GM03348 (cell line): ENCODE measurements around the gene PFN1.
"Not testable (repeated sequence)": the region's sequence is repeated elsewhere in the genome, so short reads cannot be mapped to it uniquely, and the experiment has no call there.

Source experiments
- DNase-seq: peaks from one replicate; pipeline ENCODE4 v3.0.0; 2012; ENCODE audit warnings: low spot score

PFN1 gene

GRCh38 chr17:4921320-4921719, 27.0 kb downstream of the PFN1 start:
- DNase-seq = no peak

DNA sequence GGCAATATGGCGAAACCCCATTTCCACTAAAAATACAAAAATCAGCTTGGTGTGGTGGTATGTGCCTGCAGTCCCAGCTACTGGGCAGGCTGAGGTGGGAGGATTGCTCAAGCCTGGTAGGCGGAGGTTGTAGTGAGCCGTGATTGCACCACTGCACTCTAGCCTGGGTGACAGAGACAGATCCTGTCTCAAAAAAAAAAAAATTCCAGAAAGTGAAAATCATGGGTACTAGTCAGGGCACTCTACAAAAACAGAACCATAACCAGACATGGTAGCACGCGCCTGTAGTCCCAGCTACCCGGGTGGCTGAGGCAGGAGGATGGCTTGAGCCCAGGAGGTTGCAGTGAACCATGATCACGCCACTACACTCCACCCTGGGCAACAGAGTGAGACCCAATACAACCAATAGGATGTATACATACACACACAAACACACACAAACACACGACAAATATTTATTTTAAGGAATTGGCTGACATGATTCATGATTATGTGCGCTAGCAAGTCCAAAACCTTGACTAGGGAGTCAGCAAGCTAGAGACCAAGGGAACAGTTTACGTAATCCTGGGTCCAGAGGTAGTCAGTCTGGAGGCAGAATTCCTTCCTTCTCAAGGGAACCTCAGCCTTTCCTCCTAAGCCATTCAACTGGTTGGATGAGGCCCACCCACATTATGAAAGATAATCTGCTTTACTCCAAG, 27.8 kb downstream of the PFN1 start:
- DNase-seq = no peak

GRCh38 chr17:4919511-4920047, 28.8 kb downstream of the PFN1 start:
- no peak for DNase-seq

GRCh38 chr17:4914551-4914950, 33.8 kb downstream of the PFN1 start:
- not testable (repeated sequence) for DNase-seq

DNA sequence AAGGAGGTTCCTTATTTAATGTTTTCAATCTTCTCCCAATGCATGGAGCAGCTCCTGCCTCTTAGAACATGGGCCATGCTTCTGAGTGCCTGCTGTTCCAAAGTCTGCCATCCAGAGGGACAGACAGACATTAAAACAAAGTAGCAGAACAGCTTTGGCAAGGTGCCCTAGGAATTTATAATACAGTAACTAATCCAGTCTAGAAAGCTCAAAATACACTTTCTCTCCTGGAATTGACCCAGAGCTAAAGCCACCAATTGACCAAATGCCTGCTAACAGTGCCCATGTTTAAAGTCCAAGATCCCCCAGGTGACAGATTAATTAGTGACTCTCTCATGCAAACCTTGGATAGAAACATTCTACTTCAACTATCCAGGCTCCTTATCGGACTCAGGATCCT, 34.3 kb downstream of the PFN1 start:
- no peak for DNase-seq

GRCh38 chr17:4908711-4909496, 39.4 kb downstream of the PFN1 start:
- peak; percentile 95 for DNase-seq

DNA sequence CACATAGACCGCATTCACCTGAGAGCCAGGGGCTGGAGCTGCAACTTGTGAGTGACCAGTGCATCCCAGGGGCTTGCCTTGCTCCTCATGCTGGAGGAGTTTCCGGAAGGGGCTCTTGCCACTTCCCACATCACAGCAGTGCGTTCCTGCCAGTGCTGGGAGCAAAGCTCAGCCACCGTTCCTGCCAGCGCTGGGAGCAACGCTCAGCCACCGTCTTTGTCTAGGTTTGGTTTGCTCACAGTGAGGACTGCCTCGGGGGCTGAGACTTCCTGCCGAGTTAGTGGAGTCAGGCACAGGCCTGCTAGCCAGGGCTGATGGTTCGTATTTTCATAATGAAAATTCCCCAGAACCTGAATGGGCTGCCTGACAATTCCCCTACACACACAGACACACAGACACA, 40.0 kb downstream of the PFN1 start:
- no peak for DNase-seq

- DNase-seq = not testable (repeated sequence)
Observed at GRCh38 chr17:4906642-4907041, 41.7 kb downstream of the PFN1 start.

- peak; percentile 71 for DNase-seq
Observed at GRCh38 chr17:4903051-4903818, 45.1 kb downstream of the PFN1 start, which contains the start of gene CHRNE. CHRNE (minus strand) TSS chr17:4903098; CDS start chr17:4903063, 35 bp downstream.

DNA sequence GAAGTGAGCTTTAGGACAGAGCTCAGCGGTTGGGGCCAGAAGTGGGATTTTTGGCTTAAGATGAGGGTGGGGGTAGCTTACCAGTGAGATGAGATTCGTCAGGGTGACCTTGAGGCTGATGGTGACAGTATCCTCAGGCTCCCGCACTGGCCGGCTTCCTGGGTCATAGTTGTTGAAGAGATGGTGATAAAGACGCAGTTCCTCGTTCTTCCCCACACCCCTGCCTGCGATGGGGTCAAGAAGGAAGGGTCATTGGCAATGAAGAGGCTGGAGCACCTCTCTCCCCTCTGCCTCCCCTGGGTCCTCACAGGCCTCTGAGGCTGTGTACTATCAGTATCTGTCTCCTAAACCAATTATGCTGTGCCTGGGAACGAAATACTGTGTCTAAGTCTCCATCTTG, 45.8 kb downstream of the PFN1 start:
- DNase-seq = no peak

DNA sequence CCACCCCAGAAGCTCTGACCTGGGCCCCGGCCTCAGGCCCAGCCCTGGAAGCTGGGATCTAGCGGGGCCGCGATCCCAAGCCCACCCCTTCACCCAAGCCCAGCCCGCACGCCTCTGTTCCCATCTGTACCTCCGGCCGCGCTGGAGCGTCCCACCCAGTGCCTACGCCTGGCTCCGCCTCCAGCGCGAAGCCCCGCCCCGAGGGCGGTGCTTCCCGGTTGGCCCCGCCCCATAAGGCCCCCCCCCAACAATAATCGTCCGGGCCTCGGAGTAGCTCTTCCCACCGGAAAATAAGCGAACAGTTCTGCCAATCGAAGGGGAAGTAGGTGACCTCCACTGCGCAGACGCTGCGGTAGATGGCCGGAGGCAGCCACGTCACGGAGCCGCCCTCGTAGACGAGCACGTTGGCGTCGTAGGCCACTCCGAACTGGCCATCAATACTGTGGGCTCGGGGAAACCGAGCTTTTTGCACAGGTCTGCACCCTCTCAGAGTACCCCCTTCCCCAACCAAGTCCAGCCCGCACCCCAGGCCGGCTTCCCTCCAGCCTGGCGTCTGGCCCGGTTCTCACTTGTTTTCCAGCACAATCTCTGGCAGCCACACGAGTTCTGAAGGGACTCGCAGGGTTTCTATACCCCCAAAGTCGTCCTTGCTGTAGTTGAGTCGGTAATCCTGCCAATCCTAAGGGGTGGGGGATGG, 46.5 kb downstream of the PFN1 start:
- no peak for DNase-seq

DNA sequence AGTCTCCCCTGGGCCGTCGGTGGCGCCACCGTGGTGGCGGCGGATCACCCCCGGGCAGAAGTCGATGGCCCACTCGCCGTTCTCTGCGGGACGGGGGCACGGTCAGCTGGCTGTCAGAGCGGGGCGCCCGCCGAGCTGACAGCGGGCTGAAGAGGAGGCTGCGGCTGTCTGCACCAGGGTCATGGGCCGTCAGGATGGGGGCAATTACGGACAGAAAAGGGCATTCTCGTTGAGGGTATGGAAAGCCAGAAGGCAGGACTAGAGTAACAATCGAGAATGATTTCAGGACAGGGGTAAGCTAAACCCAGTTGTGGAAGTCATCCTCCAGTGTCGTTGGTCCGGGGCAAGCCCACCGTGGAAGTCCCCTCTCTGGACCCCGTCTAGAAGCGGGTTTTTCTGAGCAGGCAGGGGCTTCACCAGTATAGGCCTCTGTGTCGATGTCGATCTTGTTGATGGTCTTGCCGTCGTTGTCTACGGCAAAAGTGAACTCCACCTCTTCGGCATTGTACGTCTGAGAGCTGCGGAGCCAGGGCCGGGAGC, 47.2 kb downstream of the PFN1 start:
- DNase-seq = no peak

DNA sequence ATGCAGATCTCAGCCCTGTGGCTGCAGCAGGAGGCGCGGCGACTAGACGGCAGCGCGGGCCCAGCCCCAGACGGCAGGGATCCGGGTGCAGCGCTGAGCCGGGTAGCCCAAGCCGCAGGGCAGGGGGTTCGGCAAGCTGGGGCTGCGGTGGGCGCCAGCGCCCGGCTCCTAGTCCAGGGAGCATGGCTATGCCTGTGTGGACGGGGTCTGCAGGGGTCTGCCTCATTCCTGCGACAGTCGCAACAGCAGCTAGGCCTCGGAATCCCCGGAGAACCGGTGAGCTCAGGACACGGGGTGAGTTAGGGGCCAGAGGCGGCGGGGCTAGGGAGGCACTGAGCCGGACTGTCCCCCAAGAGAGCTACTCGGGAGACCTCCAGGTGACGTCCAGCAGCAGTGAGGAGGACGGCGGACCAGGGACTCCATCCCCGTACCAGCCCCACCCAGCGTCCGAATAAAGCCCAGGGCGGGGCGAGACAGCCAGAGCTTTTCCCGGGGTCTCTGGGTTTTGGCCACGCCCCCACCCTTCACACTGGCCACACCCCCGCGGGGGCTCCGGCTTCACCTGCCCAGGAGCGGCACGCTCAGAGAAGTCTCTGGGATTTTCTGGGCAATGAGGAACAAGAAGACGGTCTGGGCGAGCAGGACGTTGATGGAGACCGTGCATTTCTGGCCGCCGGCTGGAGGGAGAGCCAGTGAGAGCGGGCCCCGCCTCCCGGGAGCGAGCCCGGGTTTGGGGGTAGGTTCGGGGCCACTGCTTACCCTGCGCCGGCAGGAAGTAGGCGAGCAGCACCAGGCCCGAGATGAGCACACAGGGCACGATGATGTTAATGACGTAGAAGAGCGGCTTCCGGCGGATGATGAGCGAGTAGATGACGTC, 47.9 kb downstream of the PFN1 start:
- no peak for DNase-seq

DNA sequence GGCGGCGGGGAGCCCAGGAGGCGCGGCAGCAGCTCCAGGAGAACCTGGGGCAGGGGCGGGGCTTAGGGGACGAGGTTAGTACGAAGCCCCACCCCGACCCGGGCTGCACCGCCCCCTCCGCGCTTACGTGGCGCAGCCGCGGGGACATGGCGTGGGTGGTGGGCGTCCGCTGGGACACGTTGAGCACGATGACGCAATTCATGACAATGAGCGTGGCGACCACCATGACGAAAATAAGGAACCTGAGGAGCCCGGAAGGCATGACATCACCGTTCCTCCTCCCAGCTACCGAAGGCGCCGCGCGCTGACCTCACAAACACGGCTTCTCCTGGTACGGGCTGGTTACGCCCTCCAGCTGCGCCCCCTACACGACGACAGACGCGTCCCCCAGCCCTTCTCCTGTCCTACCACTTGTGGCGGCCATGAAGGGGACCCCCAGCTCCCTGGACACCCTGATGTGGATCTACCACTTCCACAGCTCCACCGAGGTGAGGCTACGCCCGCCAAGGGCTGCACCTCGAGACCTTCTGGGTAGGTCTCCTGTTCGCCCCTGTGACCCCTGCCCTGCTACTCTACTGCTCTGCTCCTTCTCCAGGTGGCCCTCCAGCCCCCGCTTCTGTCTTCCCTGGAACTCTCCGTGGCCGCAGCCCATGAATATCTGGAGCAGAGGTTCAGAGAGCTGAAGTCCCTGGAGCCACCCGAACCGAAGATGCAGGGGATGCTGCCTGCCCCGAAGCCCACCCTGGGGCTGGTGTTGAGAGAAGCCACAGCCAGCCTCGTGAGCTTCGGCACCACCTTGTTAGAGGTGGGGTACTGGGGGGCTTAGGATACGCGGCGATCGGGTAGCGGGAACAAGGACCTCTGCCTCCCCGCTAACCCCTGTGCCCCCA, 48.7 kb downstream of the PFN1 start, which contains the start of gene C17orf107:
C17orf107 (plus strand) TSS at position 196 of the 890 bp plus-strand sequence; CDS start at position 423, 227 bp downstream.
- peak; percentile 94 for DNase-seq

DNA sequence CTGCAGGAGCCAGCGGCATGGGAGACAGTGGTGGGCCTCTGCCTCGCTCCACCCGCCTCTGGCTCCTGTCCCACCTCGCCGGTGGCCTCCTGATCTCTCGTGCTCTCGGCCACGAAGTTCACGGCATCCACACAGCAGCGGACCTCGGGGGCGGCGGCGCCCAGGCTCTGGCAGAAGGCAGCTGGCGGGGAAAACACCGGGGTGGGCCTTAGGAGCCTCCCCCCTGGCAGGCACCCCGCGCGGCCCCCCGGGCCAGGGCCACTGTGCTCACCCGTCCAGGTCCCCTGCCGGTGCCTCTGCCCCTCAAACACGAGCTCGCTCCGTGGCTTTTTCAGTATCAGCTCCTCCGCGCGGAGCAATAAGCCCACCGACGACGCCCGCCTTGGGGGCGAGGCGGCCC, 49.4 kb downstream of the PFN1 start:
- DNase-seq = no peak

- no peak for DNase-seq
Observed at GRCh38 chr17:4898351-4898750, 50.0 kb downstream of the PFN1 start.

GRCh38 chr17:4897785-4898184, 50.5 kb downstream of the PFN1 start:
- no peak for DNase-seq

DNA sequence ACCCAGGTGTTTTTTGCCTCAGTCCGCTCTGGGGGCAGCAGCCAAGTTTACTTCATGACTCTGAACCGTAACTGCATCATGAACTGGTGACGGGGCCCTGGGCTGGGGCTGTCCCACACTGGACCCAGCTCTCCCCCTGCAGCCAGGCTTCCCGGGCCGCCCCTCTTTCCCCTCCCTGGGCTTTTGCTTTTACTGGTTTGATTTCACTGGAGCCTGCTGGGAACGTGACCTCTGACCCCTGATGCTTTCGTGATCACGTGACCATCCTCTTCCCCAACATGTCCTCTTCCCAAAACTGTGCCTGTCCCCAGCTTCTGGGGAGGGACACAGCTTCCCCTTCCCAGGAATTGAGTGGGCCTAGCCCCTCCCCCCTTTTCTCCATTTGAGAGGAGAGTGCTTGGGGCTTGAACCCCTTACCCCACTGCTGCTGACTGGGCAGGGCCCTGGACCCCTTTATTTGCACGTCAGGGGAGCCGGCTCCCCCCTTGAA, 51.1 kb downstream of the PFN1 start:
- no peak for DNase-seq
